DMS 273 treated with DMSO at 0.1 percent for 48 hours (cell line): ENCODE data around the gene PIGM.

Experiments
- DNase-seq: peaks from one replicate; lab custom pipeline; 2025; lab: John Stamatoyannopoulos, UW

Gene PIGM

GRCh38 chr1:160022330-160023310 is 9.2 kb downstream of the PIGM start:
- no peak for DNase-seq

DNA sequence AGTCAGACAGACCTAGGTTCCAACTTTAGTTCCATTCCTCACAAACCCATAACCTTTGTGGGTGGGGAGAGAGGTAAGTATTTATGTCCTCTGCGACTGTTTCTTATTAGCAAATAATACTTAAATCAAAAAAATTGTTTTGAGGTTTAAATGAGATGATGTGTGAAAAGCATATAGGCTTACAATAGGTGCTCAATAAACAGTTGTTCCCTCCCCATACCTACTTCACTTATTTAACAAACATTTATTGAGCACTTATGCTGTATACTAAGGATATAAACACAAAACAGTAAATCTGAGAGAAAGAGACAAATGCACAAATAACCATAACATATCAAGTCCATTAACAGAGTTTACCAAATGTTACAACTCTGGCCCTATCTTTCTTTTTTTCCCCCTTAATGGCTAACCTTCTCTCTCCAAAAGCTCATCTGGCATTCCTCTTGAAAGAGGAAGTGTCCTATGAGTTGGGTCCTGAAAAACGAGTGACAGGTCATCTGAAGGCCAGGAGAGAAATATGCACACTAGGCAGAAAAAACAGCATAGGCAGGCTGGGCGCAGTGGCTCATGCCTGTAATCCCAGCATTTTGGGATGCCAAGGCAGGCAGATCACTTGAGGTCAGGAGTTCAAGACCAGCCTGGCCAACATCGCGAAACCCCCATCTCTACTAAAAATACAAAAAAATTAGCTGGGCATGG is 10.3 kb downstream of the PIGM start:
- DNase-seq: no peak

GRCh38 chr1:160020196-160020595 is 11.6 kb downstream of the PIGM start:
- no peak for DNase-seq

DNA sequence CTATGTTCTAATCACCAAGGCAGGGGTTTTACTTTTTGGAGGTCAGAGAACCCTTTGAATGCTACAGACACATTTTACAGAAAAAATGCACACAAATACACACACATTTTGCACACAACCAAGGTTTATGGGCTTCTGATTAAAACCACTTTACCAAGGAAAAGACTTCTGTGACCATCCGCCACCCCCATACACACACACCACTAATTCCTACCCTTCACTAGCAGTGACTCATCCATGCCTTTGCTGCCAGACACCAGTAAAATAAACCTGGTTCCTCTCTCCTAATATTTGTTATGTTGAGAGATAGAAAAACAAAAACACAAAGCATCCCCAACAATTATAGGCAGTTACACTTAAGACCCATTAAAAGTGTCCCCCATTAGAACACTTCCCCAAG is 12.9 kb downstream of the PIGM start:
- DNase-seq: no peak

DNA sequence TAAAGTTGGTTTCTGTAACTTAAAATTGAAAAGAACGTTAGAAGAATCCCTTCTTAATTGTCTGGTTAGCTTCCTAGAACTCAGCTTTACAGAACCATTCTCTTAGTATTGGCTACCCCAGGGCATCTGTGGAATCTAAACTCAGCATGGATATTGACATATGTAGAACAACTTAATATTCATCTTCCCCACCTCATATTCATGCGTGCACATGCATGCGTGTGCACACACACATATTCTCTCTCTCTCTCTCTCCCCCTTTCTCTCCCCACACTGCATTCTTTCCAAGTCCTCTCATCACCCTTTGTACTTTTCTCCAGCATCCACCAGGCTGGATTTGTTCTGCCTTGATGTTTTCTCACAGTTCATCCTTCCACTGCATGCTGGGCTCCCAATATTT is 13.4 kb downstream of the PIGM start:
- no peak for DNase-seq

GRCh38 chr1:160017592-160017991 is 14.2 kb downstream of the PIGM start:
- no peak for DNase-seq

DNA sequence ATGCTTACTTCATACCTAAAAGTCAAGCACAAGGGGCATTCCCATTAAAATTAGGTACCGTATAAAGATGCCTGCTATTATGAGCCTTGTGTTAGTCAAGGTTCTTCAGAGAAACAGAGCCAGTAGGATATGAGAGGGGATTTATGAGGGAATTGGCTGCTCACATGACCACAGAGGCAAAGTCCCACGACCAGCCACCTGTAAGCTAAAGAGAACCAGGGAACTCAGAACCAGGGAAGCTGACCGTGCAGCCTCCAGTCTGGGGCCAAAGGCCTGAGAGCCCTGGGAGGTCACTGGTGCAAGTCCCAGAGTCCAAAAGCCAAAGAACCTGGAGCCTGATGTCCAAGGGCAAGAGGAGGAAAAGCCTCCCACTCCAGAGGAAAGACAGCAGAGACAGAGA is 20.0 kb downstream of the PIGM start:
- no peak for DNase-seq

GRCh38 chr1:160009801-160010200 is 22.0 kb downstream of the PIGM start:
- no peak for DNase-seq

- no peak for DNase-seq
Measured at GRCh38 chr1:160009081-160009480, 22.7 kb downstream of the PIGM start.

- no peak for DNase-seq
Measured at GRCh38 chr1:160007577-160008200, 24.1 kb downstream of the PIGM start.

GRCh38 chr1:160006312-160006940 is 25.4 kb downstream of the PIGM start:
- peak; percentile 58 for DNase-seq

- DNase-seq: no peak
Measured at GRCh38 chr1:160005070-160005469, 26.7 kb downstream of the PIGM start.

DNA sequence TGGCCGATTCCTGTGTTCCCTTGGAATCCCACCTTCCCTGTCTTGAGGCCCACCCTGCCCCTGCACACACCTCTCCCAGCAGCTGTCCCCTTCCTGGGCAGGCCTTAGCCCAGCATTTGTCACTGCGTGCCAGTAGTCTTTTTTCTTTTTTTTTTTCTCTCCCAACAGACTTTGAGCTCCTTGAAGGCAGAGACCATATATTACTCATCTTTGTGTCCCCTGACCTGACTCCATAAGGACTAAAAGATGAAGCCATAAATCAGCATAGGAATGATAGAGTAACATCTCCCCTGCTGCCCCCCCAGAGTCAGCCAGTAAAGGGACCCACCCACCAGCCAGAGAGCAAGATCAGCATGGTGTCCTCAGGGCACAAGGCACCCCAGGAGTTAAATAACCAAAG is 27.4 kb downstream of the PIGM start:
- no peak for DNase-seq

- DNase-seq: no peak
Measured at GRCh38 chr1:160004001-160004400, 27.8 kb downstream of the PIGM start.

DNA sequence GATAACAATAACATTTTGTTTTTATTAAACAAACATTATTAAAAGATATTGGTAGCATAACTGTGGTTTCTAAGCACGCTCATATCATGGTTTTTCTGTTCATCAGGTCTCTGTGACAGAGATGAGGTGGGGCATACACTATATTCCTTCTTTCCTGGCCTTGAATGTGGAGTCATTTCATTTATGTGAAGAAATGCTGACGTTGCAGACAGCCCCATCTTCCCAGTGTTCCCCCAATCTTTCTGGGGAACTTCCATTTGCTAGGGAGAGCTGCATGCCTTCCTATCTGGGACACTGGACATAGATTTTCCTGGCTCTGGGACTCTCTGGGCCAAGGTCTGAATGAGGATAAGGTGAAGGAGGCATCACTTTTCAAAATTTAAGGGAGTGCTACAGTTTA is 30.4 kb downstream of the PIGM start:
- DNase-seq: no peak

GRCh38 chr1:159999204-159999603 is 32.6 kb downstream of the PIGM start:
- DNase-seq: no peak

- DNase-seq: no peak
Measured at GRCh38 chr1:159996653-159997052, 35.1 kb downstream of the PIGM start.

DNA sequence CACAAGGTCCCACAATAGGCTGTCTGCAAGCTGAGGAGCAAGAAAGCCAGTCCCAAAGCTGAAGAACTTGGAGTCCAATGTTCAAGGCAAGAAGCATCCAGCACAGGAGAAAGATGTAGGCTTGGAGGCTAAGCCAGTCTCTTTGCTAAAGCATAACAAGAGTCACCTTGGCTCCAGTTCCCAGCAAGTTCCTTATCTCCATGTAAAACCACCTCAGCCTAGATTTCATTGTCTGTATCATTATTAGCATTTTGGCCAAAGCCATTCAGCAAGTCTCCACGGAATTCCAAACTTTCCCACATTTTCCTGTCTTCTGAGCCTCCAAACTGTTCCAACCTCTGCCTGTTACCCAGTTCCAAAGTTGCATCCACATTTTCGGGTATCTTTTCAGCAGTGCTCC is 36.9 kb downstream of the PIGM start:
- DNase-seq: no peak

DNA sequence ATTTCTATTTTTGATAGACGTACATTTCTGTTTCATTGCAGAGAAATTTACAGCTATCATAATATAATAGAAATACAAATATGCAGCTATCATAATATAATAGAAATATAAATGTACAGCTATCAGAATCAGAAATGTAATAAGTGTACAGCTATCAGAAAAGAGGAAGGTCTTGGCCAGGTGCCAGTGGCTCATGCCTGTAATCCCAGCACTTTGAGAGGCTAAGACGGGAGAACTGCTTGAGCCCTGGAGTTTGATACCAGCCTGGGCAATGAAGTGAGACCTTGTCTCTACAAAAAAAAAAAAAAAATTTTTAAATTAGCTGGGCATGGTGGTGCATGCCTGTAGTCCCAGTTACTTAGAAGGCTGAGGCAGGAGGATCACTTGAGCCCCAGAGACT is 37.9 kb downstream of the PIGM start:
- no peak for DNase-seq

GRCh38 chr1:159992161-159992560 is 39.6 kb downstream of the PIGM start:
- no peak for DNase-seq

GRCh38 chr1:159991513-159991912 is 40.3 kb downstream of the PIGM start:
- DNase-seq: no peak

DNA sequence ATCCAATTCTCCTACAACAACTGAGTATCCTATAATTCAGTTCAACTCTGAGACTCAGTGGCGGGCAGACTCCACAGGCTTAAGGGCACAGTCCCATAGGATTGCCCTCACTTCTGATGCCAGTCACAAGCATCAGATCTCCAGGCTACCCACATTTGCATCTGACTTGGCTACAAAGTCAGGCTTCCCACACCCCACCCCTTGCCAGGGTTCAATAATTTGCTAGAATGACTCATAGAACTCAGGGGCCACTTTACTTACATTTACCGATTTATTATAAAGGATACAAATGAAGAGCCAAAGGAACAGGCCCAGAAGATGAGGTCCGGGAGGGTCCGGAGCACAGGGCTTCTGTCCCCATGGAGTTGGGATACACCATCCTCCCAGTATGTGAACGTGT is 41.8 kb downstream of the PIGM start:
- no peak for DNase-seq
